Measurements from ENCODE around the gene ZRANB1. TPM values are rescaled to one million over a fixed set of nuclear protein-coding genes. Genes with fewer than 3 reads are reported as not detected.

The ZRANB1 gene
- total RNA-seq, 4 donors from 2014 or later = 51.2 to 91.1 (median 74.6) TPM

DNA sequence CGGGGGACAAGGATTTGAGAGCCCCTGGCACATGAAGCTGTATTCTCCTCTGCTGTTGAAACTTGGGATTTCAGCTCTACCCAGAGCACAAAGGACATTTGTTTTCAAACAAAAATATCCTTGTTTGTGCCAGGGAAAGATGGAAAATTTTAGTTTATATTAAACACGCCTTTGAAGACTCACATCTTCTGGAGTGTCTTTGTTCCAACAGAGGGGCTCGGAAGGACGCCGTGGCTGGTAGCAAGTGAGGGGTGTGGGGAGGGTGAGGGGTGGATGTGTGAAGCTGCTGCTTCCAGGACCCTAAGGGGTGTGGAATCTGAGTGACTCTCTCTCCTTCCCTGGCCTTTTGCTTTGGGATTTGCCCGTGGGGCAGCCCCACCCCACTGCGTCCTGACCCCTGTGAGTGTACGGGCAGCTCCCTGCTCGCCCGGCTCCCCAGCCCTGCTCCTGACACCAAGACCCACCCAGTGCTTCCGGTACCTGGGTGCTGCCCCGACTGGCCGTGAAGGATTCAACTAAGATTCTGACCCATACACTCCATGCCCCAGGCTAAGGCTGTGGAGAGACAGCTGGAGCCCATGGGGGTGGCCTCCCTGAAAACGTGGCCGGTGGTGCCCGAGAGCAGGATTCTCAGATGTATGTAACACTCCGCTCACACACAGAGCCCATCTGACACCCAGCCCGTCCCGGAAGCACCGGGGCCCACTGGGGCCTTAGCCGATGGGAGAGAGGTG lies 59.6 kb downstream of the ZRANB1 start:
- no peaks in the 10 kb centered on the region for H3K9me3 ChIP-seq
- intact Hi-C loops (cut with DNase I; ENCODE audit: low total_unique reads) (no loop called here), in situ Hi-C loops (cut with MboI; ENCODE audit: low sequenced_read_pairs in 4 of 4) (no loop called here)
- no peak for ATAC-seq
- no peaks in the 10 kb centered on the region for H3K27me3 ChIP-seq
- peaks cover 27 to 52% of the 10 kb centered on the region in 2 donors for H3K4me1 ChIP-seq
- TF ChIP-seq POLR2A (IDR thresholded peaks at IDR 0.05) = no peak
- TF ChIP-seq, protein P1, sequence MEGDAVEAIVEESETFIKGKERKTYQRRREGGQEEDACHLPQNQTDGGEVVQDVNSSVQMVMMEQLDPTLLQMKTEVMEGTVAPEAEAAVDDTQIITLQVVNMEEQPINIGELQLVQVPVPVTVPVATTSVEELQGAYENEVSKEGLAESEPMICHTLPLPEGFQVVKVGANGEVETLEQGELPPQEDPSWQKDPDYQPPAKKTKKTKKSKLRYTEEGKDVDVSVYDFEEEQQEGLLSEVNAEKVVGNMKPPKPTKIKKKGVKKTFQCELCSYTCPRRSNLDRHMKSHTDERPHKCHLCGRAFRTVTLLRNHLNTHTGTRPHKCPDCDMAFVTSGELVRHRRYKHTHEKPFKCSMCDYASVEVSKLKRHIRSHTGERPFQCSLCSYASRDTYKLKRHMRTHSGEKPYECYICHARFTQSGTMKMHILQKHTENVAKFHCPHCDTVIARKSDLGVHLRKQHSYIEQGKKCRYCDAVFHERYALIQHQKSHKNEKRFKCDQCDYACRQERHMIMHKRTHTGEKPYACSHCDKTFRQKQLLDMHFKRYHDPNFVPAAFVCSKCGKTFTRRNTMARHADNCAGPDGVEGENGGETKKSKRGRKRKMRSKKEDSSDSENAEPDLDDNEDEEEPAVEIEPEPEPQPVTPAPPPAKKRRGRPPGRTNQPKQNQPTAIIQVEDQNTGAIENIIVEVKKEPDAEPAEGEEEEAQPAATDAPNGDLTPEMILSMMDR (IDR thresholded peaks at IDR 0.05 in 4 of 5, conservative IDR thresholded peaks at IDR 0.05 in 1 of 5) = no peak
- H3K27ac ChIP-seq = peak overlapping the region; percentile 24 to 72 (median 57)
- H3K36me3 ChIP-seq = peaks cover 0 to 34% of the 10 kb centered on the region in 2 donors
- H3K4me3 ChIP-seq = no peak overlapping the region
- DNase-seq = peak in 1 of 2 donors; percentile 25

DNA sequence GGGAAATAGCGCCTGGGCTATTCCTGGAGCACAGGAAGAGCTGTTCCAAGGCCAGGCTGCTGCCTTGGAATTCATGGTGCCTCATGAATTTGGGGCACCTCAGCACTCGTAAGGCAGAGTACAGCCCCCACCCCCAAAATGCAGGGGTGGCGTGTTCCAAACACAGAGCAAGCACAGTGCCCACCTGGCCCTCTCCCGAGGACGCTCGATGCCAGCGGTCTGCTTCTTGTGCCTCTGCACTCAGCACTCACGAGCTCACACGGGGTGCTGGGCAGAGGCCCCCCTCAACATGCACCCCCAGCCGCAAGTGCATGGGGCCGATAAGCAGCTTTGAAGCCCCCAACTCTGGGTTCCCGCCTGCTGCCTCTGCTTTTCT lies 60.1 kb downstream of the ZRANB1 start:
- DNase-seq = no peak
- H3K36me3 ChIP-seq = peaks cover 0 to 28% of the 10 kb centered on the region in 2 donors
- H3K27me3 ChIP-seq = no peaks in the 10 kb centered on the region
- peak overlapping the region; percentile 24 to 72 (median 40) for H3K27ac ChIP-seq
- peaks cover 33 to 57% of the 10 kb centered on the region in 2 donors for H3K4me1 ChIP-seq
- no peak overlapping the region for H3K4me3 ChIP-seq
- intact Hi-C loops (cut with DNase I; ENCODE audit: low total_unique reads) = no loop called here
- no peak for ATAC-seq
- in situ Hi-C loops (cut with MboI; ENCODE audit: low sequenced_read_pairs in 4 of 4) = no loop called here
- no peak for TF ChIP-seq POLR2A (IDR thresholded peaks at IDR 0.05)
- TF ChIP-seq, protein P1 (IDR thresholded peaks at IDR 0.05 in 4 of 5, conservative IDR thresholded peaks at IDR 0.05 in 1 of 5) = no peak
- H3K9me3 ChIP-seq = no peaks in the 10 kb centered on the region

DNA sequence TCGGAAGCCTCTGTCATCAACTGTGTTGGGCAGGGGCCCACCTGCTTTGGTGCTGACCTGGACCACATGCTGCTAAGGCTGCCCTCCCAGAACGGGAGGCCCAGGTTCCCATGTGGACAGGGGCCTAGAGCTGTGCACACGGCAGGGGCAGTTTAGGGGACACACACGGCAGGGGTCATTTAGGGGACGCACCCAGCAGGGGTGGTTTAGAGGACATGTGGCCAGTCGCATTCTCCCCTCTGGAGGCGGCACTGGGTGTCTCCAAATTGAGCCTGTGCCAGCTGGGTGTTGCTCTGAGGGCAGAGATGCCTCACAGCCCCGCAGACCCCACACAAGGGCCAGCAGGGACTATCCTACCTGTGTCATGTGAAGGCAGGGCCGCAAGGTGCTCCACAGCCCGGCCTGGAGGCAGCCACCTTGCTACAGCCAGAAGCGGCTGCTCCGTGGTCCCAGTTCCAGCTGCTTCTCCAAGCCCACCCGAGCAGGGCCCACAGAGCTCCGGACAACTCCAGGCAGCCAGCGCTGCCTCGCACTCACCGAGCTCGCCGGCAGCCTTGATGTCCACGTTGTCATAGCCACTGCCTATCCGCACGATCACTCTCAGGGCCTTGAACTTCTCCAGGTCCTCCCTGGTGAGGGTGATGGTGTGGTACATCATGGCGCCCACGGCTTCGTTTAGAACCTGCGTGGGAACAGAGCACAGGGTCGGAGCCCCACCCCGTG lies 60.7 kb downstream of the ZRANB1 start:
- intact Hi-C loops (cut with DNase I; ENCODE audit: low total_unique reads) = no loop called here

DNA sequence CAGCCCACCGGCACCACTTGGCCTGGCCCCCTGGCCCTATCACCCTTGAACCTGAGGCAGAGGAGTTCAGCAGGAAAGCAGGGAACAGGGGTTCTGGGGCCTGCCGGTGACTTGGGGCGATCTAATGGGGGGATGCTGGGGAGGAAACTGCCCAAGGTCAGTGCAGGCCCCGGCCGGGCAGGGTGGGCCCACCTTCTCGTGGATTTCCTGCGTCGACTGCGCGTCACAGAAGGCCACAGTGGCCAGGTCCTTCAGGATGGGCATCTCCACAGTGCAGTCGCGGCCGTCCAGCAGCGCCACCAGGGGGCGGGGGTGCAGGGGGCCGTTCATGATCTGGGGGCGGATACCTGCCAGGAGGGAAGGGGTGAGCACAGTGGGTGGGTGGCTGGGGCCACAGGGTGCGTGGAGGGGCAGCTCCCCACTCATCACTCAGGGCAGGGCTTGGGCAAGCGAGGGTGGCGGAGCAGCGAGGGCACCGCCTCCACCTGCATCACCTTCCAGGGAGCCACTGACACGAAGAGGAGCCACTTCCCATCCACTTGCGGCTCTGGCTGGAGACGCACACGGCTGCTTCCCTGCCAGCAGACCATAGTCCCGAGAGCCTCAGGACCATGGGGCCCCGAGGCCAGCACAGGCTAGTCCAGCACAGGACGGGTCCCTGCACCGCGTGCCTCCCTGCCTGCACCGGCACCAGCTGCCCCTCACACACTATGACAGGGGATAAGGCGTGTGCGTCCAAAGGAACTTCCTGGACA lies 61.4 kb downstream of the ZRANB1 start:
- in situ Hi-C loops (cut with MboI; ENCODE audit: low sequenced_read_pairs in 4 of 4) = no loop called here
- peaks cover 0 to 16% of the 10 kb centered on the region in 2 donors for H3K36me3 ChIP-seq
- TF ChIP-seq POLR2A (IDR thresholded peaks at IDR 0.05) = no peak
- TF ChIP-seq, protein P1 (IDR thresholded peaks at IDR 0.05 in 4 of 5, conservative IDR thresholded peaks at IDR 0.05 in 1 of 5) = peak in 2 of 5 experiments; percentile 12 to 26
- H3K27me3 ChIP-seq = no peaks in the 10 kb centered on the region
- no peaks in the 10 kb centered on the region for H3K9me3 ChIP-seq
- peaks cover 46 to 70% of the 10 kb centered on the region in 2 donors for H3K4me1 ChIP-seq
- ATAC-seq (no peak), DNase-seq (peak in 1 of 2 donors; percentile 17)
- no peak overlapping the region for H3K4me3 ChIP-seq
- intact Hi-C loops (cut with DNase I; ENCODE audit: low total_unique reads) = no loop called here
- no peak overlapping the region for H3K27ac ChIP-seq

More for the DNA sequence above, 60.7 kb downstream of the ZRANB1 start:
- peak in 1 of 2 donors; percentile 17 for DNase-seq
- no peaks in the 10 kb centered on the region for H3K9me3 ChIP-seq
- H3K27me3 ChIP-seq = no peaks in the 10 kb centered on the region
- H3K36me3 ChIP-seq = peaks cover 0 to 22% of the 10 kb centered on the region in 2 donors
- TF ChIP-seq, protein P1 (IDR thresholded peaks at IDR 0.05 in 4 of 5, conservative IDR thresholded peaks at IDR 0.05 in 1 of 5) = no peak
- no peak for TF ChIP-seq POLR2A (IDR thresholded peaks at IDR 0.05)
- H3K4me3 ChIP-seq = no peak overlapping the region
- in situ Hi-C loops (cut with MboI; ENCODE audit: low sequenced_read_pairs in 4 of 4) = no loop called here
- H3K27ac ChIP-seq = peak overlapping the region in 1 of 4 donors; percentile 39
- H3K4me1 ChIP-seq = peaks cover 38 to 63% of the 10 kb centered on the region in 2 donors
- ATAC-seq = no peak
